Duodenal mucosa (tissue), 2 donors: ENCODE measurements around the gene DDX28.

Experiments
- H3K27ac ChIP-seq: one replicate; pipeline ENCODE4 v1.7.0; 2013; ENCODE audit warnings: low read depth, low read length
- H3K27me3 ChIP-seq, 2 donors: one replicate each; pipeline ENCODE4 v1.7.0; 2013; ENCODE audit warnings: low read length in 2 of 2, control low read depth in 1 of 2; ENCODE audit not compliant: insufficient read depth in 2 of 2, control insufficient read depth in 1 of 2
- H3K36me3 ChIP-seq, 2 donors: one replicate each; pipeline ENCODE4 v1.7.0; 2013; ENCODE audit warnings: low read length in 2 of 2, control low read depth in 1 of 2; ENCODE audit not compliant: insufficient read depth in 2 of 2, control insufficient read depth in 1 of 2
- H3K4me1 ChIP-seq, 2 donors: one replicate each; pipeline ENCODE4 v1.7.0; 2013; ENCODE audit warnings: low read length in 2 of 2, control low read depth in 1 of 2; ENCODE audit not compliant: insufficient read depth in 2 of 2, control insufficient read depth in 1 of 2
- H3K4me3 ChIP-seq, 2 donors: one replicate each; pipeline ENCODE4 v1.7.0; 2013; ENCODE audit warnings: low read length in 2 of 2, low read depth in 1 of 2
- H3K9ac ChIP-seq, 2 donors: one replicate each; pipeline ENCODE4 v1.7.0; 2013; ENCODE audit warnings: low read length in 2 of 2, low read depth in 1 of 2
- H3K9me3 ChIP-seq, 2 donors: one replicate each; pipeline ENCODE4 v1.7.0; 2013; ENCODE audit warnings: low read length in 2 of 2, control low read depth in 1 of 2; ENCODE audit not compliant: control insufficient read depth in 1 of 2

DDX28 gene

GRCh38 chr16:68064791-68065365, 41.8 kb upstream of the DDX28 start:
- H3K9ac ChIP-seq = no peak overlapping the region
- H3K9me3 ChIP-seq = no peaks in the 10 kb centered on the region
- H3K4me1 ChIP-seq = peaks cover 16 to 21% of the 10 kb centered on the region in 2 donors
- no peak overlapping the region for H3K4me3 ChIP-seq
- no peak overlapping the region for H3K27ac ChIP-seq
- peaks cover 5 to 8% of the 10 kb centered on the region in 2 donors for H3K36me3 ChIP-seq
- no peaks in the 10 kb centered on the region for H3K27me3 ChIP-seq

GRCh38 chr16:68062910-68063393, 39.9 kb upstream of the DDX28 start:
- H3K4me3 ChIP-seq = no peak overlapping the region
- no peak overlapping the region for H3K27ac ChIP-seq
- no peaks in the 10 kb centered on the region for H3K27me3 ChIP-seq
- H3K4me1 ChIP-seq = peaks cover 5 to 11% of the 10 kb centered on the region in 2 donors
- no peak overlapping the region for H3K9ac ChIP-seq
- no peaks in the 10 kb centered on the region for H3K9me3 ChIP-seq
- H3K36me3 ChIP-seq = peaks cover 10 to 12% of the 10 kb centered on the region in 2 donors

GRCh38 chr16:68061396-68061795, 38.4 kb upstream of the DDX28 start:
- Histone ChIP-seq H3K4me1 (peaks cover 3 to 9% of the 10 kb centered on the region in 2 donors), H3K9ac (no peak overlapping the region), H3K36me3 (peaks cover 10% of the 10 kb centered on the region in 2 donors), H3K27ac (no peak overlapping the region), H3K27me3 (no peaks in the 10 kb centered on the region), H3K9me3 (no peaks in the 10 kb centered on the region), H3K4me3 (no peak overlapping the region)

- Histone ChIP-seq H3K4me1 (peaks cover under 1 to 7% of the 10 kb centered on the region in 2 donors), H3K27me3 (no peaks in the 10 kb centered on the region), H3K27ac (no peak overlapping the region), H3K9ac (no peak overlapping the region), H3K4me3 (no peak overlapping the region), H3K9me3 (no peaks in the 10 kb centered on the region), H3K36me3 (peaks cover 10 to 12% of the 10 kb centered on the region in 2 donors)
Measured at GRCh38 chr16:68059804-68060203, 36.8 kb upstream of the DDX28 start.

- Histone ChIP-seq H3K36me3 (peaks cover 17 to 38% of the 10 kb centered on the region in 2 donors), H3K27me3 (no peaks in the 10 kb centered on the region)
Measured at GRCh38 chr16:68055395-68055794, 32.4 kb upstream of the DDX28 start.

GRCh38 chr16:68049449-68049848, 26.4 kb upstream of the DDX28 start:
- Histone ChIP-seq H3K9ac (no peak overlapping the region), H3K4me3 (no peak overlapping the region), H3K27me3 (no peaks in the 10 kb centered on the region), H3K9me3 (no peaks in the 10 kb centered on the region), H3K4me1 (no peaks in the 10 kb centered on the region), H3K27ac (no peak overlapping the region), H3K36me3 (peaks cover 11 to 44% of the 10 kb centered on the region in 2 donors)

More at GRCh38 chr16:68055395-68055794, 32.4 kb upstream of the DDX28 start:
- Histone ChIP-seq H3K27ac (no peak overlapping the region), H3K4me3 (no peak overlapping the region), H3K4me1 (peaks cover 0 to 3% of the 10 kb centered on the region in 2 donors), H3K9me3 (no peaks in the 10 kb centered on the region), H3K9ac (no peak overlapping the region)

- H3K36me3 ChIP-seq = peaks cover 5 to 35% of the 10 kb centered on the region in 2 donors
- no peaks in the 10 kb centered on the region for H3K27me3 ChIP-seq
- H3K9me3 ChIP-seq = no peaks in the 10 kb centered on the region
- no peak overlapping the region for H3K9ac ChIP-seq
- H3K27ac ChIP-seq = no peak overlapping the region
- no peaks in the 10 kb centered on the region for H3K4me1 ChIP-seq
- no peak overlapping the region for H3K4me3 ChIP-seq
Measured at GRCh38 chr16:68047987-68048386, 25.0 kb upstream of the DDX28 start.

GRCh38 chr16:68046106-68046505, 23.1 kb upstream of the DDX28 start:
- no peaks in the 10 kb centered on the region for H3K4me1 ChIP-seq
- no peaks in the 10 kb centered on the region for H3K9me3 ChIP-seq
- H3K27me3 ChIP-seq = no peaks in the 10 kb centered on the region
- no peak overlapping the region for H3K9ac ChIP-seq
- H3K4me3 ChIP-seq = no peak overlapping the region
- H3K27ac ChIP-seq = no peak overlapping the region
- peaks cover 5 to 25% of the 10 kb centered on the region in 2 donors for H3K36me3 ChIP-seq

- Histone ChIP-seq H3K36me3 (peaks cover 0 to 5% of the 10 kb centered on the region in 2 donors), H3K27me3 (no peaks in the 10 kb centered on the region), H3K4me1 (no peaks in the 10 kb centered on the region), H3K27ac (no peak overlapping the region), H3K9ac (no peak overlapping the region), H3K4me3 (no peak overlapping the region), H3K9me3 (no peaks in the 10 kb centered on the region)
Measured at GRCh38 chr16:68041783-68042182, 18.8 kb upstream of the DDX28 start.

- H3K27ac ChIP-seq = no peak overlapping the region
- H3K36me3 ChIP-seq = no peaks in the 10 kb centered on the region
- no peaks in the 10 kb centered on the region for H3K27me3 ChIP-seq
- H3K9me3 ChIP-seq = no peaks in the 10 kb centered on the region
- no peak overlapping the region for H3K4me3 ChIP-seq
- H3K9ac ChIP-seq = no peak overlapping the region
- H3K4me1 ChIP-seq = no peaks in the 10 kb centered on the region
Measured at GRCh38 chr16:68040506-68041288, 17.7 kb upstream of the DDX28 start.
